OCI-LY3 (cell line): ENCODE results near the gene LMNB1.

Experiments
- H2AFZ ChIP-seq: fragments of 200-600, 300-600 bp; shearing (Covaris generic); 2 replicates; pipeline ENCODE4 v1.6.0; 2014; ENCODE audit warnings: antibody characterized with exemption, low read depth, low read length
- H3K27ac ChIP-seq: fragments of 200-600, 300-600 bp; sonication (generic); 2 replicates; pipeline ENCODE4 v1.5.1; 2014; ENCODE audit warnings: mild to moderate bottlenecking, low read length, moderate library complexity, mixed read lengths
- H3K27me3 ChIP-seq: fragments of 200-600, 300-600 bp; sonication (generic); 2 replicates; pipeline ENCODE4 v1.6.1; 2014; ENCODE audit warnings: low read depth, low read length, mixed read lengths
- H3K36me3 ChIP-seq: fragments of 200-600, 300-600 bp; sonication (generic); replicated peaks from 2 replicates; pipeline ENCODE3; 2014; ENCODE audit warnings: low read depth, low read length, mixed read lengths
- H3K4me1 ChIP-seq: fragments of 300-600, 200-600 bp; sonication (generic); 2 replicates; pipeline ENCODE4 v1.6.1; 2014; ENCODE audit warnings: low read length, mixed read lengths
- H3K4me2 ChIP-seq: fragments of 200-600, 300-600 bp; sonication (generic); 2 replicates; pipeline ENCODE4 v1.6.1; 2014; ENCODE audit warnings: low read length, mixed read lengths
- H3K4me3 ChIP-seq: fragments of 300-600, 200-600 bp; sonication (generic); 2 replicates; pipeline ENCODE4 v1.5.1; 2014; ENCODE audit warnings: antibody characterized with exemption, mild to moderate bottlenecking, low read length, moderate library complexity
- H3K79me2 ChIP-seq: fragments of 300-600, 200-600 bp; shearing (Covaris generic); 2 replicates; pipeline ENCODE4 v1.6.1; 2014; ENCODE audit warnings: mild to moderate bottlenecking, low read length, mixed read lengths
- H3K9ac ChIP-seq: fragments of 300-600, 200-600 bp; shearing (Covaris generic); 2 replicates; pipeline ENCODE4 v1.6.0; 2014; ENCODE audit warnings: mild to moderate bottlenecking, low read length, moderate library complexity
- H3K9me3 ChIP-seq: fragments of 200-600, 300-600 bp; shearing (Covaris generic); 2 replicates; pipeline ENCODE4 v1.6.1; 2014; ENCODE audit warnings: low read length, mixed read lengths; ENCODE audit not compliant: insufficient read depth
- H4K20me1 ChIP-seq: fragments of 200-600, 300-600 bp; sonication (generic); 2 replicates; pipeline ENCODE4 v1.6.1; 2016; ENCODE audit warnings: low read length, mixed read lengths; ENCODE audit not compliant: insufficient read depth
- CTCF ChIP-seq: fragments of 200-600, 300-600 bp; sonication (generic); IDR thresholded peaks from 2 replicates; pipeline ENCODE4 v1.5.1; 2014; ENCODE audit warnings: antibody characterized with exemption, low read length, low read depth
- EZH2phosphoT487 ChIP-seq: fragments of 200-600 bp; shearing (Covaris generic); IDR thresholded peaks from 2 replicates; pipeline ENCODE4 v1.6.1; 2018; ENCODE audit warnings: antibody characterized with exemption, mixed run types, low read depth

Gene LMNB1

GRCh38 chr5:126868338-126869004 is 91.5 kb downstream of the LMNB1 start:
- Histone ChIP-seq H3K4me1 (no peaks in the 10 kb centered on the region), H3K9me3 (no peaks in the 10 kb centered on the region), H2AFZ (no peak overlapping the region), H4K20me1 (no peaks in the 10 kb centered on the region), H3K4me2 (no peak overlapping the region), H3K27me3 (no peaks in the 10 kb centered on the region), H3K79me2 (no peaks in the 10 kb centered on the region), H3K36me3 (no peaks in the 10 kb centered on the region), H3K4me3 (no peak overlapping the region), H3K27ac (no peak overlapping the region), H3K9ac (no peak overlapping the region)
- TF ChIP-seq CTCF: no peak

- Histone ChIP-seq H3K27me3 (no peaks in the 10 kb centered on the region), H3K36me3 (no peaks in the 10 kb centered on the region), H3K9me3 (no peaks in the 10 kb centered on the region), H3K4me1 (no peaks in the 10 kb centered on the region), H4K20me1 (no peaks in the 10 kb centered on the region), H2AFZ (no peak overlapping the region), H3K4me2 (no peak overlapping the region), H3K79me2 (no peaks in the 10 kb centered on the region), H3K9ac (no peak overlapping the region), H3K27ac (no peak overlapping the region), H3K4me3 (no peak overlapping the region)
- no peak for TF ChIP-seq EZH2phosphoT487
- no peak for TF ChIP-seq CTCF
Observed at GRCh38 chr5:126869005-126869451, 92.1 kb downstream of the LMNB1 start.

GRCh38 chr5:126871441-126871840 is 94.5 kb downstream of the LMNB1 start:
- Histone ChIP-seq H4K20me1 (no peaks in the 10 kb centered on the region), H3K79me2 (no peaks in the 10 kb centered on the region), H3K9ac (no peak overlapping the region), H3K9me3 (no peaks in the 10 kb centered on the region), H2AFZ (no peak overlapping the region), H3K36me3 (no peaks in the 10 kb centered on the region), H3K4me2 (no peak overlapping the region), H3K27me3 (no peaks in the 10 kb centered on the region), H3K27ac (no peak overlapping the region), H3K4me1 (no peaks in the 10 kb centered on the region), H3K4me3 (no peak overlapping the region)
- TF ChIP-seq CTCF (no peak), EZH2phosphoT487 (no peak)

GRCh38 chr5:126872561-126873354 is 95.8 kb downstream of the LMNB1 start:
- Histone ChIP-seq H3K9me3 (no peaks in the 10 kb centered on the region), H2AFZ (no peak overlapping the region), H3K9ac (no peak overlapping the region), H3K4me1 (no peaks in the 10 kb centered on the region), H3K27ac (no peak overlapping the region), H3K4me2 (no peak overlapping the region), H3K4me3 (no peak overlapping the region), H3K79me2 (no peaks in the 10 kb centered on the region), H3K27me3 (no peaks in the 10 kb centered on the region), H4K20me1 (no peaks in the 10 kb centered on the region), H3K36me3 (no peaks in the 10 kb centered on the region)
- no peak for TF ChIP-seq CTCF
- no peak for TF ChIP-seq EZH2phosphoT487
